Measurements from ENCODE around the gene PRKAG2. TPM values are rescaled to one million over a fixed set of nuclear protein-coding genes. Genes with fewer than 3 reads are reported as not detected.

PRKAG2 gene
- total and polyA plus RNA-seq, 2 of the 8 experiments (the other 6 are each of a cell fraction or from before 2014, with no cell fraction given), result 7.5 to 18.1 TPM

DNA sequence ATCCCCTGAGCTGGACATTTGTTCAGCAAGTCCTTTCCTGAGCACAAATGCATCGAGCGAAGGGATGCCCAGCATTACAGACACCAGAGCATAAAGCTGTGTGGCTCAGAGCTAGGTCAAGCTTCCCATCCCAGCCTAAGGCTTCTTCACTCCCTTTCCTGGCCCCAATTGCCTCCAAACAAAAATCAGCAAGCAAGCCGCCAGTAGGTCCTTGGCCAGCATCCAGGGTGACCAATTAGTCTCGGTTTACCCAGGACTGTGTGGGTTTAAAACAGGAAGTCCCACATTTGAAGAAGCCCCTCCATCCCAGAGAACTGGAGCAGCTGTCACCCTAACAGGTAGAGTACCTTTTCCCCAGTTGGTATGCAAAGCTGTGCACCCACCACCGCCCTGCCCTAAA lies 51.2 kb downstream of the PRKAG2 start:
- H3K9me3 ChIP-seq (ENCODE audit: insufficient read depth in 2 of 2, low read depth in 1 of 2, low read length in 1 of 2), result no peaks in the 10 kb centered on the region
- no peak overlapping the region for H3K56ac ChIP-seq (replicated peaks; ENCODE audit: insufficient read length, low read depth, low read length)
- DNase-seq (ENCODE audit: low read depth in 1 of 2, low spot score in 2 of 2) (no peak), FAIRE-seq (no peak)
- no peak overlapping the region for H2BK5ac ChIP-seq (ENCODE audit: low read depth, low read length)
- H3K18ac ChIP-seq (ENCODE audit: extremely low read depth, low read length), result no peak overlapping the region
- no peak overlapping the region; the same call in 1 of the 2 replicates for H2BK15ac ChIP-seq (ENCODE audit: low read length)
- no peaks in the 10 kb centered on the region for H3K79me2 ChIP-seq (ENCODE audit: control insufficient read depth in 1 of 2, insufficient read depth in 2 of 2, low read length in 2 of 2)
- no peak overlapping the region for H3K9ac ChIP-seq (replicated peaks in 1 of 4; ENCODE audit: extremely low read depth in 1 of 4, low read depth in 3 of 4, low read length in 3 of 4)
- POLR2A ChIA-PET (ENCODE audit: partially characterized antibody), result interaction anchor here (0.9 kb wide), 1 partner anchor 11 kb away, joined by 3 read pairs; no protein-coding TSS in a partner anchor
- H2BK12ac ChIP-seq (ENCODE audit: low read depth, low read length), result no peak overlapping the region
- H2BK120ac ChIP-seq (replicated peaks; ENCODE audit: low read depth, low read length), result no peak overlapping the region
- no peak overlapping the region for H3K27ac ChIP-seq (ENCODE audit: low read depth, low read length)
- no peak overlapping the region for H3K4me3 ChIP-seq (ENCODE audit: extremely low read depth in 1 of 4, insufficient read depth in 2 of 4, low read depth in 3 of 4, low read length in 4 of 4)
- no peaks in the 10 kb centered on the region for H4K20me1 ChIP-seq (replicated peaks in 1 of 2; ENCODE audit: control insufficient read depth in 1 of 2, insufficient read depth in 2 of 2, low read length in 2 of 2)
- no peaks in the 10 kb centered on the region for H3K27me3 ChIP-seq (replicated peaks in 1 of 4; ENCODE audit: control insufficient read depth in 3 of 4, extremely low read depth in 1 of 4, insufficient read depth in 3 of 4, low read length in 3 of 4)
- H4K91ac ChIP-seq (replicated peaks; ENCODE audit: insufficient read length, low read length), result no peak overlapping the region
- H3K4me2 ChIP-seq (ENCODE audit: insufficient read depth in 1 of 2, low read depth in 2 of 2, low read length in 2 of 2), result no peak overlapping the region
- no peaks in the 10 kb centered on the region for H3K79me1 ChIP-seq (ENCODE audit: low read depth, low read length)
- no peaks in the 10 kb centered on the region for H3K36me3 ChIP-seq (ENCODE audit: control insufficient read depth in 2 of 4, insufficient read depth in 4 of 4, low read length in 3 of 4)
- no peaks in the 10 kb centered on the region for H3K23me2 ChIP-seq (ENCODE audit: low read depth, low read length)
- H4K5ac ChIP-seq (ENCODE audit: insufficient read length, low read depth, low read length), result no peak overlapping the region
- no peak overlapping the region for H2AFZ ChIP-seq (ENCODE audit: low read length)
- H3K4me1 ChIP-seq (replicated peaks in 1 of 4; ENCODE audit: control insufficient read depth in 3 of 4, insufficient read depth in 4 of 4, low read length in 3 of 4), result peaks cover 0 to 4% (median 0%) of the 10 kb centered on the region in 4 experiments; a peak in 1 of 7 replicates
- no peak overlapping the region for H3K23ac ChIP-seq (ENCODE audit: insufficient read length)
- H2BK20ac ChIP-seq (ENCODE audit: low read length), result no peak overlapping the region
- no peak overlapping the region for H4K8ac ChIP-seq (ENCODE audit: extremely low read depth, insufficient read depth, low read length)
- no peak overlapping the region for H2AK5ac ChIP-seq (ENCODE audit: low read depth, low read length)
- 86% methylated on average over 5 of the region's 5 CpGs; no CpG with 5 or more reads in 1 of the 2 experiments for WGBS, 2 experiments (ENCODE audit: extremely low coverage in 1 of 2, insufficient coverage in 1 of 2, insufficient read length in 1 of 2, insufficient replicate concordance in 2 of 2, low coverage in 1 of 2, low lambda C conversion rate in 2 of 2, missing lambda C conversion rate in 1 of 2)
- no peak overlapping the region for H3K14ac ChIP-seq (ENCODE audit: insufficient read length)
- CTCF ChIA-PET (ENCODE audit: partially characterized antibody), result interaction anchor here (0.6 to 1.8 kb wide), 5 partner anchors 11 to 140 kb away, joined by 3 to 5 read pairs (median 4); no protein-coding TSS in a partner anchor
- no peak overlapping the region for H3K4ac ChIP-seq (replicated peaks; ENCODE audit: insufficient read length, low read depth, low read length)
- TF ChIP-seq SIX5 (IDR thresholded peaks at IDR 0.05; ENCODE audit: low read depth, low read length), result no peak
- TF ChIP-seq RAD21 (IDR thresholded peaks at IDR 0.05 in 1 of 2, conservative IDR thresholded peaks at IDR 0.05 in 1 of 2; ENCODE audit: low read depth in 2 of 2, low read length in 2 of 2), result no peak
- no peak for TF ChIP-seq NANOG (IDR thresholded peaks at IDR 0.05; ENCODE audit: insufficient read depth, low read depth, low read length, poor library complexity, severe bottlenecking)
- TF ChIP-seq RBBP5 (IDR thresholded peaks at IDR 0.05; ENCODE audit: borderline replicate concordance, low read depth, low read length), result no peak
- TF ChIP-seq TAF7 (optimal IDR thresholded peaks at IDR 0.05; ENCODE audit: borderline replicate concordance, low read depth, low read length), result no peak
- TF ChIP-seq POU5F1 (IDR thresholded peaks at IDR 0.05; ENCODE audit: low read depth, low read length), result no peak
- no peak for TF ChIP-seq RXRA (IDR thresholded peaks at IDR 0.05; ENCODE audit: insufficient read depth, low read depth, low read length)
- no peak for TF ChIP-seq KDM4A (IDR thresholded peaks at IDR 0.05; ENCODE audit: low read depth, low read length, severe bottlenecking)
- no peak for TF ChIP-seq SUZ12 (IDR thresholded peaks at IDR 0.05; ENCODE audit: low read length)
- TF ChIP-seq HDAC2 (IDR thresholded peaks at IDR 0.05; ENCODE audit: borderline replicate concordance in 1 of 2, low read depth in 2 of 2, low read length in 2 of 2), result no peak
- TF ChIP-seq CTBP2 (IDR thresholded peaks at IDR 0.05; ENCODE audit: borderline replicate concordance, insufficient read depth, insufficient read length, low read length), result no peak
- TF ChIP-seq GTF2F1 (IDR thresholded peaks at IDR 0.05; ENCODE audit: borderline replicate concordance, low read depth, low read length), result no peak
- TF ChIP-seq EZH2 (IDR thresholded peaks at IDR 0.05; ENCODE audit: low read depth, low read length, severe bottlenecking), result no peak

All from H1 (cell line).